NCI-H2029 (cell line): ENCODE results near the gene DAND5.

Experiments
- DNase-seq: peaks from one replicate; lab custom pipeline; 2025; lab: John Stamatoyannopoulos, UW

DAND5 gene

DNA sequence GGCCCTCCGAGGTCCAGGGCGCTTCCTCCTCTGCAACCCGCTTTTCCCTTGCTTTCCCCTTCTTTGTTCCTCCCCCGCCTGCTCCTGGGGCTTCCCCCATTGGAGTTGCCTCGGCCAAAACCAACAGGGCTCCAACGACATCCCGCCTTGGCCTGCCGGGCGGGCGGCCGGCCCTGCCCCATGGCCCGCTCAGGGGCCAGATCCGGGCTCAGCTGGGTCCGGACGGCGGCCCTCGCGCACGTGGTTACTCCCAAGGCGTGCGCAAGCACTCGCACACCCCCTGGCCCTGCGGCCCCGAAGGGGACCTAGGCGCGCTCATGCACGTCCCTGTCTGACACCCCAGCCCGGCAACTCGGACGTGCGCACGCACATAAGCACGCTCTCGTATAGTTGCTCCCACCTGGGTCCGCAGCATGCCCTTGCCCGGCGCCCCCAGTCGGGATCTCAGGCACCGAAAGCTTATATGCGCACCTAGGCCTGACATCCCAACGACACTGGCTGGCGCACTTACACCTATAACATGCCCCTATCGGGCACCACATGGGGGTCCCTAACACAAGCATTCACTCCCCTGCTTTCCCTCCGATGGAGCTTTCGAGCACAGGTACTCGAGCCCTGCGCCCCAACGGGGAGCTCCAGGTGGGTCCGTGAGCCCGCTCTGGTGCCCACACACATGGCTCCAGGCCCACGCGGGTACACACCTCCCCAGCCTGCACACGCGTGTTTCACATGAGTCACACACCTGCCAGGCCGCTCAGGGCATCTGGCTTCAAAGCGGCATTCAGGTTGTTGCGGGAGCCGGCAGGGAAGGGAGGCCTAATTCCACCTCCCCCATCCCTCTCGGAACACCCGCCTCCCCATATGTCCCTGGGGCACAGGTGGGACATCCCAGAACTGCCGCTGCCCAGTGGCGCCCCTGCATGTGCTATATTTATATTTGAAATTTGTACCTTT is 40.9 kb downstream of the DAND5 start:
- no peak for DNase-seq

DNA sequence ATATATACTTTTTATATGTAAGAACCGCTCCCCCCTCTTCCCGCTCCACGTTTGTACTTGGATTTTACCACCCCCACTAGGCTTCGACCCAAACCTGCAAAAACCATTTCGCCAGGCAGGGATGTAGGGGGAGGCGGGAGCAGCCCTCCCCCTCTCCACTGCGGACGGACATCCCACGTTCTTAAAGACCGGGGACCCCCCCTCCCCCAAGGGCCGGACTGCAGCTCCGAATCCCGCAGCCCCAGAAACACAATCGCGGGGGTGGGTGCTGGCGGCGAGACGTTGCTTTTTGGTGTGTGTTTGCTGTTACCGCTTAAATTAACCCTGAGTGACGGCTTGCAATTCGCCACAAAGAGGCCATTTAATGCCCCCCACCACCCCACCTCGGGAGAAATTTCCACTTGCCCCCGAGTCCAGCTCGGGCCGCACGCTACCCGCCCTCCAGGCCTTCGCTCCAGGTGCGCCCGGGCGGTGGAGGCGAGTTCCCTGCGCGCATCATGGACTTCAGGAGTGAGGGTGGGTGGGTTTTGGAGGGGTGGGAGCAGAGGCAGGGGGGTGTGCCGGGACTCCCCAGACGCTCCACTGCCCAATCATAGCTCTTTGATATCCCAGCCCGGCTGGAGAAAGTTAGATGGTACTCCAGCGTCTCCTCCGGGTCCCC is 41.7 kb downstream of the DAND5 start:
- no peak for DNase-seq

GRCh38 chr19:13011653-13012389 is 42.4 kb downstream of the DAND5 start:
- DNase-seq, result no peak

- no peak for DNase-seq
These were observed 43.0 kb downstream of the DAND5 start for GRCh38 chr19:13012390-13012689.

DNA sequence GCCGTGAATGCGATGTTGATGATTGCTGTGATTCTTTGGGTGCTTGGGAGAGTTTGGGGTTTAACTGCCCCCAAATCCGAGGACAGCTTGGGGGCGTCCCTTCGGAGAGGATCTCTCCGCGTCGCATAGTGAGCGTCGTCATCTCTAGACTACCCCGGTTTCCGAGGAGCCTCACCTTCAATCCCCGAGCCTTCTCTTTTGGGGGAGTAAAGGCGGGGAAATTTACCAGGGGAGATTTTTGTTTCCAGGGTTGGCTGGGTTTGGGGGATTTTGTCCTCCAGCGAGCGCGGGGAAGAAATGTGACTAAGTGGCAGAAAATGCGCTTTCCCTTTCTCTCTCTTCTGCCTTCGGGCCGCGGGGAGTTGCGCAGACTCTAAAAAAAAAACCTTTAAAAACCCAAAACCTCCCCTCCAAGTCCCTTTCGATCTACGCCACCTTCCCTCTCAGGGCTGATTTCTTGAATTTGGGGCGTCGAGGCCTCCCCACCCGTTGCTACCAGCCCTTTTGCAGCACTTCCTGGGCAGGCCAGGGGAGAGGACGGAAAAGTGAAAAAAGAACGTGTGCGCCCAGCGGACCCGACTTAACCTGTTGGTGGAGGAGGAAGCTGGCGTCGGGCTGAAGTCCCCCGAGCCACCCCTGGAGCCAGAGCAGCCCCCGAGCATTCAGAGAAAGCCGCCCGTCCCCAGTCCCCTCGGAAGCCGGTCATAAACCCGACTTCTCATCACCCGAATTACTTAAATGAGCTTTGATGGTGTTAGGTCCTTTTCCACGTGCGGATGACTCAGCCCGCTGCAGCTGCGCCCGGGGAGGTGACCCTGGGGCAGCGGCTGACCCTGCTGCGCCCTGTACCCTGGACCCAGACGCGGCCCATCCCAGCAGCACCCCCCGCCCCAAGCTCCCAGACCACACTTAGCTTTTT is 43.6 kb downstream of the DAND5 start:
- no peak for DNase-seq

- no peak for DNase-seq
These were observed 44.3 kb downstream of the DAND5 start for GRCh38 chr19:13013649-13014048.

DNA sequence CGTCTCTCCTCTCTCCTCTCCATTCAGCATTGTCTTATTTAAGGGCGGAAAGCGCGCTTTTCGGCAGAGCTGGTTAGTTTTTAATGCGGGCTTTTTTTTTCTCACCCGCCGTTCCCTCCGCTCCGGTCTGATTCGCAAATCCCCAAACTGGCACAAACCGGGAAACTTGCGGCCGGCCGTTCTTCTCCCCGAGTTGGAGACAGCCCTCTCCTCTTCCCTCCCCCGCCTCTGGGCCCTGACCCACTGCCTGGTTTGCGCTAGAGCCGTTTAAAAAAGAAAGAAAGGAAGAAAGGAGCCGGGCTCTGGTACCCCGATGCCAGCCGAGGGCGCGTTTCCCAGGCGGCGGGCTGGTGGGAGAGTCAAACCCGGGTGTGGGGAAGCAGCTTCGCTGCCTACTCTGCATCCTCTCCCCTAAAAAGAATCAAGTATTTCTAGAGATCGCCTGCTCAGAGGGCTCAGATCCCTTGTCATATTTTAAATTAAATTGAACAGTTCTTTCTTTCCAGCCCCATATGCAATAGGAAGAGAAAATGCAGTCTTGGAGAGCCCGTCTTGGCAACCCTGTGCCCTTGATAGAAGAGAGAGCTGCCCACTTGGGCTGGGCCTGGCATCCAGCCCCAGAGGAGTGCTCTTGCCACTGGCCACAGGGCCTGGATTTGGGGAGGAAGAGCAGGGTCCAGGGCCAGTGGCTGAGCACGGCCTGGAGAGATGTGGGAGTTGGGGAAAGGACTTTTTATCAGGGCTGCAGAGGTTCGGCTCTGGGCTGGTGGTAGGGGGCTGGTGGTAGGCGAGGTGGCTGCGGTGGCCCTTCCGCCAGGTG is 44.9 kb downstream of the DAND5 start:
- DNase-seq, result no peak

- no peak for DNase-seq
These were observed 45.5 kb downstream of the DAND5 start for GRCh38 chr19:13014921-13015280.

GRCh38 chr19:13015361-13016223 is 46.2 kb downstream of the DAND5 start:
- DNase-seq, result no peak

DNA sequence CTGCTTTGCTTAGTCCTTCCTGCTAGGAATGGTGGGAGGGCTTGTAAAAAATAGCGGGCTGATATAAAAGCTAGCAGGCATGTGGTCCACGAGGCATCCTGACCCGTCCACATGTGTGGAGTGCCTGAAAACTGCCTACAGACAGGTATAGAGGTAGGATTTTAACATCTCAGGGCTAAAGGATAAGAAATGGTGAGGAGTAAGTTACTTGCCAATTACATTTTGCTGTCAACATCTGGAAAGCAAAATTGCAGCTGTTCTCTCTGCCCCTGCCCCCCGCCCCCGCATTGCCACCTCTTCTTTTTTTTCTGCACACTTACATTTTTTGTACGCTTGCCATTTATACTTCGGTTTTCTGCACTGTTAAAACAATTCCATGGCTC is 46.9 kb downstream of the DAND5 start:
- DNase-seq, result no peak

DNA sequence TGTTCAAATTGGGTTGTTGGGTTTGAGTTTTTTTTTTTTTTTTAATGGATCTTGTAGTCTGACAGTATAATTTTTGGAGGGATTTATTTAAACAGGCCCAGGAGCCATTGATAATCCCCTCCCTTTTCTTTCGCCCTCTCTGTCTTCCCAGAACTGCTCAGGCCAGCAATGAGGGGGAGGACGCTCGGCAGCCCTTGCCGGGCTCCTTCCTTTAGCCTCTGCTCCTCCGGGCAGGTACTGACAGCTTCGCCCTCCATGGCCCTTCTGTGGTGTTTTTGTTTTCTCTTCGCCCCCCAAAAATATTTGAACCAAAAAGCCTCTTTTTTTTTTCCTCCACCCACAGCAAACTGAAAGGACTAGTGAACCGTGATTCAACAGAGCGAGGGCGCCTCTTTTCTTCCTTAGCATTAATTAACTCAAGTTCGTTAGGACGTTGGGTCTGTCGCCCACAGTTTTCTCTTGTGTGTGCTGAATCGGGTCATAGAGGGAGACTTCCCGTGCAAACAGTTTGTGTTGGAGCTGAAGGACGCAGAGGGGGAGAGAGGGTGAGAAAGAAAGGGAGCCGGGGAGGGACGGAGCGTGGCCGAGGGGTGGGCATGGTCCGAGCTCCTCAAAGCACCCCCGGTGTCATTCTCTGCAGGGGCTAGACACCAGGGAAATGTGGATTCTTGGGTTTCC is 47.4 kb downstream of the DAND5 start:
- DNase-seq, result no peak

GRCh38 chr19:13017306-13018034 is 48.1 kb downstream of the DAND5 start:
- no peak for DNase-seq

GRCh38 chr19:13018035-13018914 is 48.9 kb downstream of the DAND5 start:
- peak; percentile 10 for DNase-seq

DNA sequence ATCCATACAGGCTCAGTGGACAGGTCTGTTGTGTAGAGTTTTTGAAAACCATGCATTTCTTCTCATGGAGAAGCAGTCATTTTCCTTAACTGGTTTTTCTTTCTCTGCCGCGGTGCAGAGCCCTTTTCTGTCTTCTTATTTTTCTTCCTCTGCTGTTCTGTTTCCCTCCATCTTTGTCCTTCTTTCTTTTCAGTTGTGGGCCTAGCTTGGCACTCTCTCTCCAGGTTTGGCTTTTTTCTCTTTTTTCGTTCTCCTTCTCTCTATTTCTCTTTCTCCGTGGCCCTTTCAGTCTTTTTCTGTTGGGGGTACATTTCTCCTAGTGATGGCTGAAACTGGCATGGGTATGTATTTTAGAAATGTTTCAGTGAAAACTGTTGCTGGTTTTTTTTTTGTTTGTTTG is 50.0 kb downstream of the DAND5 start:
- no peak for DNase-seq

DNA sequence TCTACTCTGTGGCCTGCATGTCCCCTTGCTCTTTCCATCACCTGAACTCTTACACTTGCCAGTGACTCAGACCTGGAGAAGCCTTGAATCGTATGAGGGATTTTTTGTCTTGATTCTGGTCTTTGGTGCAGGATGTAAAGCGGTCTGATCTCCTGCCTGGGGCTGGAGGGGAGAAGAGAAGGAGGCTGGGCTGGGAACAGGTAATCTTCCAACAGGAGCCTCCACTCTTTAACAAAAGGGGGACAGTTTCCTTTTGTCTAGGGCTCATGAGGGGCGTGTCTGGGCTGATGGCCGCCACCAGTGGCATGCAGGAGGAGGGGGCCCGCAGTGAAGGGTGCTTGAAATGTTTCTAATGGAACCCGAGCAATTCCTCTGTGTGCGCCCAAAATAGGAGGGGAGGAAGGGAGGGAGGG is 50.6 kb downstream of the DAND5 start:
- DNase-seq, result no peak

DNA sequence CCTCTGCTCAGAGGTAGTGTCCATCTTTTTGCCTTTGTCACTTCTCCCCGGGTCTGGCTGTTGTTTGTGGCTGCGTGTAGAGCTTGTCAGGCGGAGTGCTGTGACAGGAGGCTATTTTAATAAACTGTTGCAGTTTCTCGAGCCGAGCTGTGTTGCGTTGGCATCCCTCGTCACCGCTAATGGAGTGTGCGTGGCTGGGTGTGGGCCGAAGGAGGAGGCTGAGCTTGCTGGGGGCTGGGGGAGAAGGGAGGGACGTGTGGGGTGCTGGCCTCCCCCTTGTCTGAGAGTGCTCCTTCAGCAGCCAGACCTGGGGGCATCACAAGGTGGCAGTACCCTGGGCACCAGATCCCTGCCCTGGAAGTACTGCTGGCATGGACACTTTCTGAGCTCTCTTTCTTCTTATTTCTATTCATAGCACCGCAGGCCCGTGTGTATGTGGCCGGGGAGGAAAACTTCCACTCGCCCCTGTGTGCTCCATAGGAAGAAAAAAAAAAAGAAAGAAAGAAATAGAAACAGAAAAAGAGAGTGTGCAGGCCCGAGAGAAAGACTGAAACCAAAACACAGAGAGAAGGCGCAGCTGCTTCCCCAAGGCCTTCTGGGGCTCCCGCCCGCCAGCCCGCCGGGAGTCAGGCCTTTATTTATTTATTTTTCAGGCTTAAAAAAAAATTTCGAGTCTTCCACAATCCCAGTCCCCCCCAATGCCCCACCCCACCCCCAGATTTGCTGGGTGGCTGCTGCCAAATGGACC is 52.9 kb downstream of the DAND5 start:
- no peak for DNase-seq
